IMR-90 (cell line): ENCODE results near the gene PRSS21. TPM values are rescaled to one million over a fixed set of nuclear protein-coding genes. Genes with fewer than 3 reads are reported as not detected.

Experiments used
- ATAC-seq: fragments of 200-7000 bp; cut with Tn5 transposase; 2 replicates; pipeline ENCODE4 v1.9.1; 2020; ENCODE audit warnings: low read depth, mild to moderate bottlenecking, moderate library complexity
- BruUV-seq: library from RNA; stranded (reverse); fragments of 400-500 nt; replicated peaks from 2 replicates; lab custom pipeline; 2021; lab: Mats Ljungman, UMichigan
- CTCF ChIA-PET: fragments of 300-600 bp; formaldehyde crosslinking; extraction: SDS; loops from one replicate; lab custom pipeline; 2021; ENCODE audit warnings: antibody characterized with exemption; lab: Yijun Ruan, JAX
- POLR2A ChIA-PET: fragments of 300-600 bp; sonication (Branson Sonifier 250); formaldehyde crosslinking; loops from one replicate; lab custom pipeline; 2022; ENCODE audit warnings: antibody characterized with exemption; ENCODE audit not compliant: unreplicated experiment; lab: Charles Lee
- DNase-seq: peaks from one replicate; pipeline ENCODE4 v3.0.0; 2013
- H2AFZ ChIP-seq: replicated peaks from 2 replicates; pipeline ENCODE3; 2013; ENCODE audit warnings: low read length, mild to moderate bottlenecking; ENCODE audit not compliant: poor library complexity
- H2AK5ac ChIP-seq: 2 replicates; pipeline ENCODE4 v1.6.1; 2013; ENCODE audit warnings: low read depth, low read length, inconsistent platforms
- H2AK9ac ChIP-seq: replicated peaks from 2 replicates; pipeline ENCODE3; 2013; ENCODE audit warnings: mild to moderate bottlenecking, low read depth, low read length, moderate library complexity; ENCODE audit not compliant: poor library complexity
- H2BK120ac ChIP-seq: 2 replicates; pipeline ENCODE4 v1.6.1; 2013; ENCODE audit warnings: low read depth, low read length, inconsistent platforms
- H2BK15ac ChIP-seq: 3 replicates; pipeline ENCODE4 v1.6.1; 2013; ENCODE audit warnings: low read depth, low read length, inconsistent platforms
- H2BK20ac ChIP-seq: 2 replicates; pipeline ENCODE4 v1.6.1; 2013; ENCODE audit warnings: low read depth, mild to moderate bottlenecking, inconsistent platforms, low read length, moderate library complexity
- H2BK5ac ChIP-seq: 2 replicates; pipeline ENCODE4 v1.6.1; 2013; ENCODE audit warnings: mild to moderate bottlenecking, low read depth, low read length, inconsistent platforms; ENCODE audit not compliant: poor library complexity, severe bottlenecking
- H3K14ac ChIP-seq: replicated peaks from 2 replicates; pipeline ENCODE4 v1.6.1; 2013; ENCODE audit warnings: low read depth, low read length, inconsistent platforms
- H3K18ac ChIP-seq: 2 replicates; pipeline ENCODE4 v1.6.1; 2013; ENCODE audit warnings: low read depth, low read length, control low read depth
- H3K23ac ChIP-seq: 2 replicates; pipeline ENCODE4 v1.6.1; 2013; ENCODE audit warnings: low read depth, low read length, inconsistent platforms
- H3K27ac ChIP-seq: 2 replicates; pipeline ENCODE4 v1.5.1; 2013; ENCODE audit warnings: mild to moderate bottlenecking, control low read depth, low read length; ENCODE audit not compliant: insufficient read depth
- H3K27me3 ChIP-seq: 2 replicates; pipeline ENCODE4 v1.6.1; 2013; ENCODE audit warnings: low read length; ENCODE audit not compliant: control insufficient read depth, insufficient read depth
- H3K36me3 ChIP-seq: 2 replicates; pipeline ENCODE4 v1.6.1; 2013; ENCODE audit warnings: low read length, mixed read lengths; ENCODE audit not compliant: control insufficient read depth, insufficient read depth
- H3K4ac ChIP-seq: 2 replicates; pipeline ENCODE4 v1.6.1; 2013; ENCODE audit warnings: low read depth, low read length, inconsistent platforms
- H3K4me1 ChIP-seq: 2 replicates; pipeline ENCODE4 v1.6.1; 2013; ENCODE audit warnings: low read length, mixed read lengths; ENCODE audit not compliant: control insufficient read depth, insufficient read depth
- H3K4me2 ChIP-seq: 2 replicates; pipeline ENCODE4 v1.6.1; 2013; ENCODE audit warnings: low read depth, mild to moderate bottlenecking, control low read depth, low read length, moderate library complexity
- H3K4me3 ChIP-seq: 2 replicates; pipeline ENCODE4 v1.5.1; 2013; ENCODE audit warnings: low read depth, mild to moderate bottlenecking, control low read depth, low read length, moderate library complexity; ENCODE audit not compliant: insufficient read depth
- H3K56ac ChIP-seq: 2 replicates; pipeline ENCODE4 v1.6.1; 2013; ENCODE audit warnings: low read length, inconsistent platforms; ENCODE audit not compliant: insufficient read depth; ENCODE audit errors: extremely low read depth
- H3K79me1 ChIP-seq, 2 experiments: 2 replicates each; pipeline ENCODE4 v1.6.1; 2013; ENCODE audit warnings: low read length in 2 of 2, inconsistent platforms in 1 of 2, low read depth in 1 of 2
- H3K9ac ChIP-seq: 2 replicates; pipeline ENCODE4 v1.6.1; 2013; ENCODE audit warnings: low read depth, low read length, control low read depth
- H3K9me1 ChIP-seq: 2 replicates; pipeline ENCODE4 v1.6.1; 2013; ENCODE audit warnings: low read length, inconsistent platforms; ENCODE audit not compliant: insufficient read depth
- H3K9me3 ChIP-seq: 2 replicates; pipeline ENCODE4 v1.6.1; 2013; ENCODE audit warnings: low read length; ENCODE audit not compliant: control insufficient read depth, insufficient read depth
- H4K20me1 ChIP-seq: 2 replicates; pipeline ENCODE4 v1.6.1; 2013; ENCODE audit warnings: low read length, inconsistent platforms; ENCODE audit not compliant: insufficient read depth
- H4K5ac ChIP-seq: 2 replicates; pipeline ENCODE4 v1.6.1; 2013; ENCODE audit warnings: mild to moderate bottlenecking, low read depth, low read length, control low read depth
- H4K8ac ChIP-seq, 2 experiments: 2 replicates each; pipeline ENCODE4 v1.6.1; 2013; ENCODE audit warnings: low read depth in 2 of 2, low read length in 2 of 2, control low read depth in 1 of 2, inconsistent platforms in 1 of 2
- H4K91ac ChIP-seq: 2 replicates; pipeline ENCODE4 v1.6.1; 2013; ENCODE audit warnings: low read depth, low read length, inconsistent platforms; ENCODE audit not compliant: insufficient read depth
- BHLHE40 ChIP-seq: fragments of 150-350 bp; IDR thresholded peaks from 2 replicates; pipeline ENCODE4 v1.6.1; 2016; ENCODE audit warnings: mild to moderate bottlenecking, low read depth, low read length
- CEBPB ChIP-seq: IDR thresholded peaks from 2 replicates; pipeline ENCODE4 v1.6.1; 2012; ENCODE audit warnings: low read depth, low read length, improper control_type of control experiment
- CHD1 ChIP-seq: IDR thresholded peaks from 2 replicates; pipeline ENCODE4 v1.6.1; 2012; ENCODE audit warnings: low read depth, low read length, improper control_type of control experiment
- CTCF ChIP-seq: conservative IDR thresholded peaks from 2 replicates; pipeline ENCODE4 v1.5.1; 2012; ENCODE audit warnings: mild to moderate bottlenecking, low read depth, low read length, improper control_type of control experiment
- ELK1 ChIP-seq: fragments of 150-350 bp; IDR thresholded peaks from 2 replicates; pipeline ENCODE4 v1.6.1; 2016; ENCODE audit warnings: low read depth, mild to moderate bottlenecking, low read length, moderate library complexity, borderline replicate concordance
- FOS ChIP-seq: fragments of 150-350 bp; IDR thresholded peaks from 2 replicates; pipeline ENCODE4 v1.6.1; 2016; ENCODE audit warnings: low read depth, low read length
- MAFK ChIP-seq: IDR thresholded peaks from 2 replicates; pipeline ENCODE4 v1.6.1; 2012; ENCODE audit warnings: low read depth, low read length, improper control_type of control experiment
- MAZ ChIP-seq: IDR thresholded peaks from 2 replicates; pipeline ENCODE4 v1.6.1; 2012; ENCODE audit warnings: low read depth, mild to moderate bottlenecking, low read length, improper control_type of control experiment, moderate library complexity, borderline replicate concordance
- MXI1 ChIP-seq: IDR thresholded peaks from 2 replicates; pipeline ENCODE4 v1.6.1; 2012; ENCODE audit warnings: low read depth, mild to moderate bottlenecking, low read length, moderate library complexity, borderline replicate concordance
- NFE2L2 ChIP-seq: fragments of 150-350 bp; IDR thresholded peaks from 2 replicates; pipeline ENCODE4 v1.6.1; 2016; ENCODE audit warnings: low read depth, mild to moderate bottlenecking, low read length
- POLR2A ChIP-seq: IDR thresholded peaks from 2 replicates; pipeline ENCODE4 v1.6.1; 2012; ENCODE audit warnings: mild to moderate bottlenecking, low read depth, low read length
- RAD21 ChIP-seq: IDR thresholded peaks from 2 replicates; pipeline ENCODE4 v1.6.1; 2012; ENCODE audit warnings: low read length, improper control_type of control experiment
- RCOR1 ChIP-seq: IDR thresholded peaks from 2 replicates; pipeline ENCODE4 v1.6.1; 2012; ENCODE audit warnings: mild to moderate bottlenecking, low read length, improper control_type of control experiment; ENCODE audit not compliant: insufficient replicate concordance
- RFX5 ChIP-seq: IDR thresholded peaks from 2 replicates; pipeline ENCODE4 v1.8.0; 2012; ENCODE audit warnings: low read depth, mild to moderate bottlenecking, low read length, moderate library complexity
- SMC3 ChIP-seq: fragments of 150-350 bp; IDR thresholded peaks from 2 replicates; pipeline ENCODE4 v1.6.1; 2016; ENCODE audit warnings: low read depth, mild to moderate bottlenecking, antibody characterized with exemption, low read length, moderate library complexity
- USF2 ChIP-seq: fragments of 150-350 bp; IDR thresholded peaks from 2 replicates; pipeline ENCODE4 v1.6.1; 2017; ENCODE audit warnings: mild to moderate bottlenecking, antibody characterized with exemption, low read length, low read depth
- WGBS, 2 experiments: methylation state at CpG; one replicate each; pipeline versions ENCODE4 v1.1.5 to v1.1.7; 2013; ENCODE audit warnings: missing lambda C conversion rate in 2 of 2; ENCODE audit not compliant: insufficient read length in 1 of 2; ENCODE audit errors: extremely low coverage in 2 of 2; 5-methylcytosine and 5-hydroxymethylcytosine counted together
- dilution Hi-C: fragments of 300-500 bp; cut with HindIII; formaldehyde crosslinking; loops from one replicate; pipeline ENCODE4 v1.14.3; 2018; ENCODE audit warnings: low sequenced_read_pairs; ENCODE audit not compliant: unreplicated experiment
- in situ Hi-C: fragments of 300-500 bp; cut with MboI; formaldehyde crosslinking; loops from 3 replicates; pipeline ENCODE4 v1.14.3; 2019; ENCODE audit warnings: low sequenced_read_pairs, inconsistent platforms, mixed read lengths
- intact Hi-C: fragments of 100-400 bp; cut with micrococcal nuclease; formaldehyde crosslinking; loops from 2 replicates; pipeline ENCODE4 v1.10.0; 2022
- polyA plus RNA-seq, 3 experiments: library from polyadenylated mRNA; depleted of rRNA; stranded (reverse); fragments of >200 nt; gene quantifications; 2 replicates each; pipeline ENCODE4 v1.2.3, GENCODE V29; 2012; ENCODE audit warnings: low replicate concordance in 1 of 3
- total RNA-seq: library from RNA; depleted of rRNA; stranded (reverse); fragments of >200 nt; gene quantifications from 2 replicates; pipeline ENCODE4 v1.2.3, GENCODE V29; 2012

Gene PRSS21
- total and polyA plus RNA-seq, 2 of the 4 experiments (the other 2 are of a cell fraction): 0.21 TPM; not detected in 1

GRCh38 chr16:2792940-2793339 lies 24.1 kb upstream of the PRSS21 start:
- Histone ChIP-seq H2AK9ac (no peak overlapping the region), H3K18ac (no peak overlapping the region), H3K4me1 (no peaks in the 10 kb centered on the region), H3K9me1 (no peaks in the 10 kb centered on the region), H4K20me1 (no peaks in the 10 kb centered on the region), H3K56ac (no peak overlapping the region), H2BK20ac (no peak overlapping the region), H3K9me3 (no peaks in the 10 kb centered on the region), H3K4me3 (no peak overlapping the region), H3K27me3 (peaks cover 41% of the 10 kb centered on the region), H2BK5ac (no peak overlapping the region), H3K36me3 (no peaks in the 10 kb centered on the region), H3K9ac (no peak overlapping the region), H2BK15ac (no peak overlapping the region), H3K27ac (no peak overlapping the region), H3K79me1 (no peaks in the 10 kb centered on the region), H3K23ac (no peak overlapping the region), H2BK120ac (no peak overlapping the region), H4K8ac (no peak overlapping the region), H2AFZ (no peak overlapping the region), H4K91ac (no peak overlapping the region), H3K4me2 (no peak overlapping the region), H4K5ac (no peak overlapping the region), H2AK5ac (no peak overlapping the region), H3K14ac (no peak overlapping the region), H3K4ac (no peak overlapping the region)
- CTCF ChIA-PET: no interaction called here
- DNase-seq (no peak), ATAC-seq (no peak)
- intact Hi-C loops (loop anchor here (5.0 kb wide), 1 partner anchor 44 kb away; no protein-coding TSS in a partner anchor), dilution Hi-C loops (no loop called here), in situ Hi-C loops (no loop called here)
- POLR2A ChIA-PET: no interaction called here
- no TSS peak for BruUV-seq
- TF ChIP-seq NFE2L2: no peak
- TF ChIP-seq FOS: no peak
- no peak for TF ChIP-seq USF2
- no peak for TF ChIP-seq SMC3
- TF ChIP-seq RCOR1: no peak
- TF ChIP-seq RFX5: no peak
- TF ChIP-seq CHD1: no peak
- no peak for TF ChIP-seq MAZ
- TF ChIP-seq MXI1: no peak
- TF ChIP-seq CTCF: no peak
- TF ChIP-seq RAD21: no peak
- TF ChIP-seq ELK1: no peak
- no peak for TF ChIP-seq CEBPB
- TF ChIP-seq POLR2A: no peak
- TF ChIP-seq MAFK: no peak
- TF ChIP-seq BHLHE40: no peak
- no CpG with 5 or more reads among the region's 10 CpGs for WGBS, 2 experiments
